Measurements from ENCODE around the gene CES3.
"Not testable (repeated sequence)": the region's sequence is repeated elsewhere in the genome, so short reads cannot be mapped to it uniquely, and the experiment has no call there.

CES3 gene

GRCh38 chr16:66970775-66971720 lies 10.0 kb downstream of the CES3 start:
- DNase-seq (ENCODE audit: low read depth in 2 of 2), result no peak

GRCh38 chr16:66972983-66973382 lies 11.9 kb downstream of the CES3 start:
- no peak for DNase-seq (ENCODE audit: low read depth in 2 of 2)

GRCh38 chr16:66973716-66974115 lies 12.7 kb downstream of the CES3 start:
- DNase-seq (ENCODE audit: low read depth in 2 of 2), result no peak

- not testable (repeated sequence) for DNase-seq (ENCODE audit: low read depth in 2 of 2)
Measured at GRCh38 chr16:66974156-66974931, 13.3 kb downstream of the CES3 start.

GRCh38 chr16:66974932-66975246 lies 13.8 kb downstream of the CES3 start:
- DNase-seq (ENCODE audit: low read depth in 2 of 2), result peak; percentile 14 to 33

GRCh38 chr16:66975302-66975893 lies 14.3 kb downstream of the CES3 start:
- DNase-seq (ENCODE audit: low read depth in 2 of 2), result no peak

- DNase-seq (ENCODE audit: low read depth in 2 of 2), result no peak
Measured at GRCh38 chr16:66976746-66977145, 15.7 kb downstream of the CES3 start.

GRCh38 chr16:66977341-66978113 lies 16.5 kb downstream of the CES3 start:
- DNase-seq (ENCODE audit: low read depth in 2 of 2), result peak; percentile 77 to 94

GRCh38 chr16:66979011-66979717 lies 18.1 kb downstream of the CES3 start:
- DNase-seq (ENCODE audit: low read depth in 2 of 2), result no peak

GRCh38 chr16:66983033-66983432 lies 22.0 kb downstream of the CES3 start:
- DNase-seq (ENCODE audit: low read depth in 2 of 2), result no peak

- DNase-seq (ENCODE audit: low read depth in 2 of 2), result peak; percentile 32 to 67
Measured at GRCh38 chr16:66984892-66985311, 23.8 kb downstream of the CES3 start.

- no peak for DNase-seq (ENCODE audit: low read depth in 2 of 2)
Measured at GRCh38 chr16:66986559-66986958, 25.5 kb downstream of the CES3 start.

GRCh38 chr16:66988197-66988788 lies 27.2 kb downstream of the CES3 start, which contains the start of gene CES4A:
CES4A (plus strand) TSS chr16:66988589; CDS start chr16:66988773, 184 bp downstream.
- DNase-seq (ENCODE audit: low read depth in 2 of 2), result no peak

- DNase-seq (ENCODE audit: low read depth in 2 of 2), result no peak
Measured at GRCh38 chr16:66991545-66992077, 30.5 kb downstream of the CES3 start.

- not testable (repeated sequence) for DNase-seq (ENCODE audit: low read depth in 2 of 2)
Measured at GRCh38 chr16:66993558-66993957, 32.5 kb downstream of the CES3 start.

GRCh38 chr16:66996324-66996982 lies 35.4 kb downstream of the CES3 start:
- no peak for DNase-seq (ENCODE audit: low read depth in 2 of 2)

- no peak for DNase-seq (ENCODE audit: low read depth in 2 of 2)
Measured at GRCh38 chr16:66996983-66997358, 35.9 kb downstream of the CES3 start.

GRCh38 chr16:67000384-67001351 lies 39.6 kb downstream of the CES3 start:
- DNase-seq (ENCODE audit: low read depth in 2 of 2), result peak in 1 of 2 experiments; percentile 28
